Fibroblast of lung (primary cell): ENCODE results near the gene ARMCX4. TPM values are rescaled to one million over a fixed set of nuclear protein-coding genes. Genes with fewer than 3 reads are reported as not detected.

Source experiments
- DNase-seq, 2 donors: peaks; one replicate each; pipeline versions ENCODE4 v3.0.0 to v3.0.0-alpha.2; 2010; ENCODE audit warnings: low read depth in 2 of 2
- H2AFZ ChIP-seq: 2 replicates; pipeline ENCODE4 v1.5.1; 2012; ENCODE audit warnings: low read length, control low read depth, inconsistent platforms
- H3K27ac ChIP-seq: 2 replicates; pipeline ENCODE4 v1.5.1; 2011; ENCODE audit warnings: low read length, control low read depth; ENCODE audit not compliant: insufficient read depth
- H3K27me3 ChIP-seq: 2 replicates; pipeline ENCODE4 v1.5.1; 2011; ENCODE audit warnings: mild to moderate bottlenecking, low read length; ENCODE audit not compliant: control insufficient read depth, insufficient read depth
- H3K36me3 ChIP-seq: 2 replicates; pipeline ENCODE4 v1.5.1; 2011; ENCODE audit warnings: low read length; ENCODE audit not compliant: control insufficient read depth, insufficient read depth
- H3K4me1 ChIP-seq: 2 replicates; pipeline ENCODE4 v1.5.1; 2011; ENCODE audit warnings: low read length; ENCODE audit not compliant: control insufficient read depth, insufficient read depth; ENCODE audit errors: extremely low read depth
- H3K4me2 ChIP-seq: 2 replicates; pipeline ENCODE4 v1.5.1; 2011; ENCODE audit warnings: low read length, control low read depth; ENCODE audit not compliant: insufficient read depth; ENCODE audit errors: extremely low read depth
- H3K4me3 ChIP-seq, 4 experiments: fragments of 200-600 bp in 1 of 4; sonication (generic) in 1 of 4; replicated peaks in 1 of 4; 2 replicates each; pipeline ENCODE4 v1.5.1; 2011 to 2016; ENCODE audit warnings: low read length in 4 of 4, low read depth in 3 of 4, mild to moderate bottlenecking in 3 of 4, control low read depth in 2 of 4, inconsistent platforms in 1 of 4, mixed read lengths in 1 of 4; ENCODE audit not compliant: insufficient read depth in 1 of 4; ENCODE audit errors: control extremely low read depth in 1 of 4
- H3K79me2 ChIP-seq: 2 replicates; pipeline ENCODE4 v1.5.1; 2012; ENCODE audit warnings: mild to moderate bottlenecking, low read length, inconsistent platforms; ENCODE audit not compliant: control insufficient read depth, insufficient read depth
- H3K9ac ChIP-seq: 2 replicates; pipeline ENCODE4 v1.5.1; 2011; ENCODE audit warnings: mild to moderate bottlenecking, low read length, control low read depth; ENCODE audit not compliant: insufficient read depth
- H3K9me3 ChIP-seq: 2 replicates; pipeline ENCODE4 v1.5.1; 2012; ENCODE audit warnings: low read depth, low read length; ENCODE audit not compliant: control insufficient read depth, insufficient read depth
- H4K20me1 ChIP-seq: 2 replicates; pipeline ENCODE4 v1.5.1; 2011; ENCODE audit warnings: low read length; ENCODE audit not compliant: control insufficient read depth, insufficient read depth; ENCODE audit errors: extremely low read depth
- EZH2 ChIP-seq: IDR thresholded peaks from 2 replicates; pipeline ENCODE4 v1.5.1; 2012; ENCODE audit warnings: low read length, control low read depth, mild to moderate bottlenecking; ENCODE audit errors: missing control alignments
- polyA plus RNA-seq, 2 donors: library from polyadenylated mRNA; depleted of rRNA in 1 of 2; stranded (reverse) in 1 of 2; unstranded in 1 of 2; fragments of >200 nt; gene quantifications; 2 replicates each; pipeline ENCODE4 v1.2.1, GENCODE V29; 2011 to 2012; ENCODE audit warnings: missing spikeins in 1 of 2
- total RNA-seq: library from RNA; depleted of rRNA; stranded (reverse); fragments of >200 nt; gene quantifications from 2 replicates; pipeline ENCODE4 v1.2.1, GENCODE V29; 2014
- TF ChIP-seq, protein P1 (sequence below), 2 donors: IDR thresholded peaks in 1 of 2; conservative IDR thresholded peaks in 1 of 2; 1 replicate in 1 of 2; 2 replicates in 1 of 2; pipeline ENCODE4 v1.5.1; 2011 to 2012; ENCODE audit warnings: low read length in 2 of 2, control low read depth in 1 of 2, inconsistent platforms in 1 of 2, low read depth in 1 of 2, mild to moderate bottlenecking in 1 of 2

ARMCX4 gene
- total and polyA plus RNA-seq, 2 donors (not counting 1 experiment from before 2014, with no cell fraction given), result 3.4 to 7.6 TPM

- Histone ChIP-seq H3K4me3 (no peak overlapping the region), H3K9ac (no peak overlapping the region), H3K4me1 (no peaks in the 10 kb centered on the region), H3K36me3 (no peaks in the 10 kb centered on the region), H3K79me2 (no peaks in the 10 kb centered on the region), H4K20me1 (no peaks in the 10 kb centered on the region), H3K27ac (no peak overlapping the region), H3K4me2 (no peak overlapping the region), H3K27me3 (no peaks in the 10 kb centered on the region), H2AFZ (no peak overlapping the region), H3K9me3 (no peaks in the 10 kb centered on the region)
- TF ChIP-seq, protein P1, sequence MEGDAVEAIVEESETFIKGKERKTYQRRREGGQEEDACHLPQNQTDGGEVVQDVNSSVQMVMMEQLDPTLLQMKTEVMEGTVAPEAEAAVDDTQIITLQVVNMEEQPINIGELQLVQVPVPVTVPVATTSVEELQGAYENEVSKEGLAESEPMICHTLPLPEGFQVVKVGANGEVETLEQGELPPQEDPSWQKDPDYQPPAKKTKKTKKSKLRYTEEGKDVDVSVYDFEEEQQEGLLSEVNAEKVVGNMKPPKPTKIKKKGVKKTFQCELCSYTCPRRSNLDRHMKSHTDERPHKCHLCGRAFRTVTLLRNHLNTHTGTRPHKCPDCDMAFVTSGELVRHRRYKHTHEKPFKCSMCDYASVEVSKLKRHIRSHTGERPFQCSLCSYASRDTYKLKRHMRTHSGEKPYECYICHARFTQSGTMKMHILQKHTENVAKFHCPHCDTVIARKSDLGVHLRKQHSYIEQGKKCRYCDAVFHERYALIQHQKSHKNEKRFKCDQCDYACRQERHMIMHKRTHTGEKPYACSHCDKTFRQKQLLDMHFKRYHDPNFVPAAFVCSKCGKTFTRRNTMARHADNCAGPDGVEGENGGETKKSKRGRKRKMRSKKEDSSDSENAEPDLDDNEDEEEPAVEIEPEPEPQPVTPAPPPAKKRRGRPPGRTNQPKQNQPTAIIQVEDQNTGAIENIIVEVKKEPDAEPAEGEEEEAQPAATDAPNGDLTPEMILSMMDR (conservative IDR thresholded peaks at IDR 0.05 in 1 of 2, IDR thresholded peaks at IDR 0.05 in 1 of 2; ENCODE audit: low read depth in 1 of 2, low read length in 2 of 2), result no peak
- TF ChIP-seq EZH2, result no peak
- no peak for DNase-seq
Measured at GRCh38 chrX:101507372-101507771, 22.1 kb downstream of the ARMCX4 start.

DNA sequence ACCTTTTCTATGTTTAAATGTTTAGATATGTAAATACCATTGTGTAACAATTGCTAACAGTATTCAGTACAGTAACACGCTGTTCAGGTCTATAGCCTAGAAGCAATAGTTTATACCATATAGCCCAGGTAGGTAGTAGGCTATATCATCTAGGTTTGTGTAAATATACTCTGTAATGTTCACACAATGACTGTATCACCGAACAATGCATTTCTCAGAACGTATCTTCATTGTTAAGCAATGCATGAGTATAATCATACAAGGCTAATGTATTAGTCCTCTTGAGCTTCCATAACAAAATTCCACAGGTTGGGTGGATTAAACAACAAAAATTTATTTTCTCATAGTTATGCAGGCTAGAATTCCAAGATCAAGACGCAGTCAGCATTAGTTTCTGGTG lies 22.7 kb downstream of the ARMCX4 start:
- Histone ChIP-seq H3K79me2 (no peaks in the 10 kb centered on the region), H2AFZ (no peak overlapping the region), H3K4me1 (no peaks in the 10 kb centered on the region), H3K4me3 (no peak overlapping the region), H3K27ac (no peak overlapping the region), H3K9me3 (no peaks in the 10 kb centered on the region), H3K27me3 (no peaks in the 10 kb centered on the region), H3K9ac (no peak overlapping the region), H4K20me1 (no peaks in the 10 kb centered on the region), H3K4me2 (no peak overlapping the region), H3K36me3 (no peaks in the 10 kb centered on the region)
- TF ChIP-seq EZH2, result no peak
- TF ChIP-seq, protein P1 (conservative IDR thresholded peaks at IDR 0.05 in 1 of 2, IDR thresholded peaks at IDR 0.05 in 1 of 2; ENCODE audit: low read depth in 1 of 2, low read length in 2 of 2), result no peak
- DNase-seq, result no peak

DNA sequence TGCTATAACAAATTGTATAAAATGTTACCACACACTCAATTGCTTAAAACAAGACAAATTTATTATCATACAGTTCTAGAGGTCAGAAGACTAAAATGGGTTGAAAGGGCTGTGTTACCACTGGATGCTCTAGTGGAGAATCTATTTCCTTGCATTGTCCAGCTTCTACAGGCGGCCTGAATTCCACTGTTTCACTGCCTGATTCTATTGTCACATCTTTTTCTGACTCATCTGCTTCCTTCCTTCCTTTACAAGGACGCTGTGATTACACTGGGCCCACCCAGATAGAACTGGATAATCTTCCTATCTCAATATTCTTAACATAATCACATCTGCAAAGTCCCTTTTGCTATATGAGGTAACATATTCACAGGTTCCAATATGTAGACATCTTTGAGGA lies 45.7 kb downstream of the ARMCX4 start:
- H4K20me1 ChIP-seq, result no peaks in the 10 kb centered on the region
- H3K4me3 ChIP-seq, result no peak overlapping the region
- no peaks in the 10 kb centered on the region for H3K79me2 ChIP-seq
- no peak overlapping the region for H3K27ac ChIP-seq
- no peaks in the 10 kb centered on the region for H3K27me3 ChIP-seq
- H2AFZ ChIP-seq, result no peak overlapping the region
- no peaks in the 10 kb centered on the region for H3K36me3 ChIP-seq
- H3K4me1 ChIP-seq, result no peaks in the 10 kb centered on the region
- no peak overlapping the region for H3K4me2 ChIP-seq
- no peak for DNase-seq
- H3K9ac ChIP-seq, result no peak overlapping the region
- no peak for TF ChIP-seq EZH2
- TF ChIP-seq, protein P1 (conservative IDR thresholded peaks at IDR 0.05 in 1 of 2, IDR thresholded peaks at IDR 0.05 in 1 of 2; ENCODE audit: low read depth in 1 of 2, low read length in 2 of 2), result no peak
- no peaks in the 10 kb centered on the region for H3K9me3 ChIP-seq

Other genes with a start within 250 kb of the ARMCX4 start
- gene TAF7L, start 194.1 kb upstream of the ARMCX4 start, total RNA-seq, result 0.33 and 0.51 TPM in 2 replicates
- 0.27 and 0.66 TPM in 2 replicates for gene TAF7L, start 194.1 kb upstream of the ARMCX4 start, polyA plus RNA-seq
- 3.0 and 3.1 TPM in 2 replicates for gene TIMM8A, start 136.7 kb upstream of the ARMCX4 start, total RNA-seq
- gene TIMM8A, start 136.7 kb upstream of the ARMCX4 start, polyA plus RNA-seq, result 7.7 and 12.0 TPM in 2 replicates
- gene BTK, start 99.3 kb upstream of the ARMCX4 start, total RNA-seq, result not detected in 2 replicates
- 0.05 TPM in 1 of 2 replicates, not detected in the other for gene BTK, start 99.3 kb upstream of the ARMCX4 start, polyA plus RNA-seq
- gene RPL36A, start 94.4 kb upstream of the ARMCX4 start, total RNA-seq, result 305 and 521 TPM in 2 replicates
- 2,163 and 2,209 TPM in 2 replicates for gene RPL36A, start 94.4 kb upstream of the ARMCX4 start, polyA plus RNA-seq
- 11.3 and 19.3 TPM in 2 replicates for gene GLA, start 77.5 kb upstream of the ARMCX4 start, total RNA-seq
- 23.1 and 30.3 TPM in 2 replicates for gene GLA, start 77.5 kb upstream of the ARMCX4 start, polyA plus RNA-seq
- gene HNRNPH2, start 77.2 kb upstream of the ARMCX4 start, total RNA-seq, result 82.7 and 84.1 TPM in 2 replicates
- gene HNRNPH2, start 77.2 kb upstream of the ARMCX4 start, polyA plus RNA-seq, result 76.6 and 91.5 TPM in 2 replicates
- gene ARMCX1, start 65.1 kb downstream of the ARMCX4 start, total RNA-seq, result 70.4 and 79.4 TPM in 2 replicates
- gene ARMCX1, start 65.1 kb downstream of the ARMCX4 start, polyA plus RNA-seq, result 46.7 and 53.0 TPM in 2 replicates
- gene ARMCX6, start 132.5 kb downstream of the ARMCX4 start, total RNA-seq, result 24.1 and 32.9 TPM in 2 replicates
- gene ARMCX6, start 132.5 kb downstream of the ARMCX4 start, polyA plus RNA-seq, result 93.4 and 94.6 TPM in 2 replicates
- gene ARMCX3, start 137.7 kb downstream of the ARMCX4 start, total RNA-seq, result 76.5 and 96.3 TPM in 2 replicates
- gene ARMCX3, start 137.7 kb downstream of the ARMCX4 start, polyA plus RNA-seq, result 52.1 and 91.3 TPM in 2 replicates
- gene ARMCX2, start 174.4 kb downstream of the ARMCX4 start, total RNA-seq, result 73.7 and 107 TPM in 2 replicates
- 43.2 and 66.2 TPM in 2 replicates for gene ARMCX2, start 174.4 kb downstream of the ARMCX4 start, polyA plus RNA-seq